ENCODE measurements around the gene LRRC23.
A peak's percentile ranks its signal among the peaks of the same experiment; 100 is the strongest.

LRRC23 gene

DNA sequence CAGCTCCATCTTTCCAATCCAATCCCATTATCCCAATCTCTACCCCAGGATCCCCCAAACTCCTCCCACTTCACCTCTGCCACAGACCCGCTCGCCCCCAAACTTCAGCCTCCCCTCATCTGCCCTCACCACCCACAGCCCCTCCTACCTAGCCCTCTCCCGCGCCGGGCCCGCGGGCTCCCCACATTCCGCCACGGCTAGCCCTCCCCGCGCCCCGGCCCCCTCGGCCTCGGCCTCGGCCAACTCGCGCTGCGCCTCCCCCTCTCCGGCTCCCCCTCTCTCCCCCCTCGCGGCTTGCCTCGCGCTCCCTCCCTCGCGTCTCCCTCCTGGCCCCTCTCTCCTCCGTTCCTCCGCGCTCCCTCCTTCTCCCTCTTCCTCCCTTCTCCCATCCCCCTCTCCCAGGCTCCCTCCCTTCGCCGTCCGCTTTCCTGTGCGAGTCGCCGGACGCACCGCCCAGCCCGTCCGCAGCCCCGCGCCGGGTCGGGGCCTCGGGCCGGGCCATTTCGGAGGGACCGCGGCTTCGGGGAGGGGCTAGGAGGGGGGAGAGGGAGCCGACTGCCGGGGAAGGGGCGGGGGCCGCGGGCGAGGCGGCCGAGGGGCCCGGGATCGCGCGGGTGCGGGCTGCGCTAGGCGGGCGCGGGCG, 22.9 kb downstream of the LRRC23 start, which contains the start of gene ATN1:
Gene ATN1, plus strand, starts transcription at position 581 of the 643 bp plus-strand sequence. CDS start 6,043 bp downstream, outside the sequence.
- no peak for DNase-seq

DNA sequence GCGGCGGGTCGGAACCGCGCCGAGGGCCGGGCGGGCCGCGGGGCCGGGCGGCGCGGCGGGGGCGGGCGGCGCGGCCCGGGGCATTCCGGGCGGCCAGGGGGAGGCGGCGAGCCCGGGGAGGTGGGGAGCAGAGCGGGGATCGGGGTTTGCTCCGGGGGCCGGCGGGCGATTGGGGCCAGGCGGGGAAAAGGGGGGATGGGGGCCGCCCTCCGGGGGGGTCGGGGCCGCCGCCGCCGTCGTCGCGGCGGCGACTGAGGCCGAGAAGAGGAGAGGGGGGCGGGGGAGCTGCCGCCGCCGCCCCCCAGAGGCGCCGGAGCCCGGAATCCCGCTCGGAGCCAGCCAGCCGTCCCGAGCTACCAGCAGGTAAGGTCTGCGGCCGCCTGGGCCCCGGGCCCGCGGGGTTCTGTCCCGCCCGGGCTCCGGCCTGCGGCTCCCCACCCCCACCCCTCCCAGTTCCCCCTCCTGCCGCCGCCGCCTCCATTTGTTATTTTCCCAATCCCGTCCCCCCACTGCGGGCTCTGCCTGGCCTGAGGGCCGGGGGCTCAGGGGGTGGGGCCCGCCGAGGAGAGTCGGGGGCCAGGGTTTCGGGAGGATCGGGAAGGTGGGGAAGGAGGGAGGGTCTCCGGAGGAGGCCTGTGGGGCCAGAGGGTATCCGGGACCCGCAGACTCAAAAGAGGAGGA, 23.5 kb downstream of the LRRC23 start:
- DNase-seq = no peak

DNA sequence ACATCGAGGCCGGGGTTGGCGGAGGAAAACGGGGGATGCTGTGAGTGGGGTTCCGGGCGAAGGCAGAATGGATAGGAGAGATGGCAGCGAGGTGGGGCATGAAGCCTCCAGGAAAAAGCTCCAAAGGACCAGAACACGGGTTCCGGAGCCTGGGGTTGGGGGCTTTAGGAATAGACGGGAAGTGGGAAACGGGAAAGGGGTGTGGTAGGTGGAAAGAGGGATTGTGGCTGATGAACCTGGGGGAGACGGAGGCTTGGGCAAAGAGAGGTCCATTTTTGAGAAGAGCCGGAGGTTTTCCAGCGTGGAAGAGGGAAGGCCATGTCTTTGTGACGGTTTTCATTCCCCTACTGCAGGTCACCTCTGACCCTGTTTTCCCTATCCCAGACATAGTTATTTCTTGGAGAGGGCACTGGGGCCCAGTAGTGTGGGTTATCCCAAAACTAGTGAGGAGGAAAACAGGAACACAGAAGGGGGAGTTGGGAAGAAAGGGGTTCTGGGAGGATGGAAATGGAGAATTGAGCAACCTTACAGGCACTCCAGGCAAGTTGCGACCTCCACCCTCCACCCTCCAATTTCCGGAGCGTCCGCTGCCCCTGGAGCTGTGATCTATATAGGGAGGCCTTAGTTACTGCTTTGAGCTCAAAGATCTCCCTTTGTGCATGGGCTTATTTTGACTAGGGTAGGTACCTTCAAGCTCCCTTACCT, 24.2 kb downstream of the LRRC23 start:
- DNase-seq = no peak

DNA sequence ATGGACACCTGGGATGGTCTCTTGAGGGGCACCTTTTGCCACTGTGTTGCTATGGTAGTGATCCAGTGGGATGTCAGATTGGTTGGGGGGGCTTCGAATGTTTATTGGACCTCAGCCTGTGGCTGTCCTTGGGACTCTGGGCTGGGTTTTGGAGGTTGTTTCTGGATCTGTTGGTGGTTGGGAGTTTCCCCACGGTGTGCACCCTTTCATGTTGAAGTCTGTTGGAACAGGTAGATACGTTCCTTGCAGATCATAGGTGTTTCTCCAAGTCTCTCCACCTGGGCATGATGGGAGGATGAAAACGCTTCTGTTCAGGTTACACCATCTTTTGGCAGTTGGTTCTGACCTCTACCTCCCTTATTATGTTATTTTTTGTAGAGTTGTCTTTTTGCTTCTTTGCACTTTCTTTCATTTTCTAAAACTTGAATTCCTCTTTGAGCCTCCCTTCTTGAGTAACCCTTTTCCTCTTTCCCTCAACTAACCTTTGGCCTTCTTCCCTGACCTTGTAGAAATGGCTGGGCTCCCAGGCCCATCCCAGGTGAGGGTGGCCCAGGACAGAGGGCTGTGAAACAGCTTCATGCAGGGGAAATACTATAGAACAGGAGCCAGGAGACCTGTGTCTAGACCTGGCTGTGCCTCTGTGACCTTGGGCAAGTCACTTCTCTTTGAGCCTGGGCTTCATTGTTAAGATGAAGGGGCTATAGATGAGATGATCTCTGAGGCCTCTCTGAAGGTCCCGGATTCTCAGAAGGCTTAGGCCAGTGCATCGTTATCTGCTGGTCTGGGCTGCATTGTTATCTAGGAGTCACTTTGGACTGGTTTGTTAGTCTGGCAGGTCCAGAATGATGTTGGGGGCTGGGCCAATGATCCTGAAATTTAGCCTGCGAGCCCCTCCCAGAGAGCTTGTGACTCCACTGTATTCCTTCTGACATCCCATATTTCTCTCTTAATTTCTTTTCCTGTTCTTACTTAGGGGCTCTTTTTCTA, 25.1 kb downstream of the LRRC23 start:
- DNase-seq = no peak

DNA sequence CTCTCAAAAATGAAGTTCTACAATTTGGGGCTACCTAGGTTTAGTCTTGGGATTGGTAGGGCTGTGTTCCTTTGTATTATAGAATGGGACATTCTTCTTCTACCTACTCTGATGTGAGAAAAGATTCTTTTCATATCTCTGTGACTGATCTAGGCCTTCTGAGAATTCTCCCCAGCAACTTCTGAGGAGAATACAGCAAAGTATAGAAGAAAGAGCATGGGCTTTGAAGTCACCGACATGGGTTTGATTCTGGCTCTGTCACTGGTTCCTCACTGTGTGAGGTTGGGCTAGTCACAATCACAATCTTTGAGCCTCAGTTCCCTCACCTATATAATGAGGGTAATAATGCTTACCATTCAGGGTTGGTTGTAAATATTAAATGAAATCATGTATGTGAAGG, 28.1 kb downstream of the LRRC23 start:
- DNase-seq = no peak

DNA sequence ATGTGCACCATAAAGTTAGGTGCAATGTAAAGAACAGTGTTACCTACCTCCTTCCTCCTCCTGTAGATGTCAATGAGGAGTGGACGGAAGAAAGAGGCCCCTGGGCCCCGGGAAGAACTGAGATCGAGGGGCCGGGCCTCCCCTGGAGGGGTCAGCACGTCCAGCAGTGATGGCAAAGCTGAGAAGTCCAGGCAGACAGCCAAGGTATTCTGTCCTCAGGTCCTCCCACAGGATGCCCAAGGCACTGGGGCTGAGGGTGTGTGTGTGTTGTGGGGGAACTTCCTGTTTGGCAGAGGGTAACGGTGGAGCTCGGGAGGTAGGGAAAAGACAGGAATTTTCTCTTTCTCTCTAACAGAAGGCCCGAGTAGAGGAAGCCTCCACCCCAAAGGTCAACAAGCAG, 29.5 kb downstream of the LRRC23 start:
- DNase-seq = no peak

DNA sequence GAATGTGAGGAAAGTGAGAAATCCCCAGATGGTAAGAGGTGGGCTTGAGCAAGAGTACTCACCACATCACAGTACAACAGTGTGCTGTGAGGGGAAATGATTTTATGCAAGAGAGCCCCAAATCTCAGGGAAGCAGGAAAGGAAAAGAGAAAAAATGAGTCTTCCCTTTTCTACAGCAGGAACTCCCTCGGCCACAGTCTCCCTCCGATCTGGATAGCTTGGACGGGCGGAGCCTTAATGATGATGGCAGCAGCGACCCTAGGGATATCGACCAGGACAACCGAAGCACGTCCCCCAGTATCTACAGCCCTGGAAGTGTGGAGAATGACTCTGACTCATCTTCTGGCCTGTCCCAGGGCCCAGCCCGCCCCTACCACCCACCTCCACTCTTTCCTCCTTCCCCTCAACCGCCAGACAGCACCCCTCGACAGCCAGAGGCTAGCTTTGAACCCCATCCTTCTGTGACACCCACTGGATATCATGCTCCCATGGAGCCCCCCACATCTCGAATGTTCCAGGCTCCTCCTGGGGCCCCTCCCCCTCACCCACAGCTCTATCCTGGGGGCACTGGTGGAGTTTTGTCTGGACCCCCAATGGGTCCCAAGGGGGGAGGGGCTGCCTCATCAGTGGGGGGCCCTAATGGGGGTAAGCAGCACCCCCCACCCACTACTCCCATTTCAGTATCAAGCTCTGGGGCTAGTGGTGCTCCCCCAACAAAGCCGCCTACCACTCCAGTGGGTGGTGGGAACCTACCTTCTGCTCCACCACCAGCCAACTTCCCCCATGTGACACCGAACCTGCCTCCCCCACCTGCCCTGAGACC, 31.0 kb downstream of the LRRC23 start:
- no peak for DNase-seq

DNA sequence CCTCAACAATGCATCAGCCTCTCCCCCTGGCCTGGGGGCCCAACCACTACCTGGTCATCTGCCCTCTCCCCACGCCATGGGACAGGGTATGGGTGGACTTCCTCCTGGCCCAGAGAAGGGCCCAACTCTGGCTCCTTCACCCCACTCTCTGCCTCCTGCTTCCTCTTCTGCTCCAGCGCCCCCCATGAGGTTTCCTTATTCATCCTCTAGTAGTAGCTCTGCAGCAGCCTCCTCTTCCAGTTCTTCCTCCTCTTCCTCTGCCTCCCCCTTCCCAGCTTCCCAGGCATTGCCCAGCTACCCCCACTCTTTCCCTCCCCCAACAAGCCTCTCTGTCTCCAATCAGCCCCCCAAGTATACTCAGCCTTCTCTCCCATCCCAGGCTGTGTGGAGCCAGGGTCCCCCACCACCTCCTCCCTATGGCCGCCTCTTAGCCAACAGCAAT, 31.6 kb downstream of the LRRC23 start:
- DNase-seq = no peak

DNA sequence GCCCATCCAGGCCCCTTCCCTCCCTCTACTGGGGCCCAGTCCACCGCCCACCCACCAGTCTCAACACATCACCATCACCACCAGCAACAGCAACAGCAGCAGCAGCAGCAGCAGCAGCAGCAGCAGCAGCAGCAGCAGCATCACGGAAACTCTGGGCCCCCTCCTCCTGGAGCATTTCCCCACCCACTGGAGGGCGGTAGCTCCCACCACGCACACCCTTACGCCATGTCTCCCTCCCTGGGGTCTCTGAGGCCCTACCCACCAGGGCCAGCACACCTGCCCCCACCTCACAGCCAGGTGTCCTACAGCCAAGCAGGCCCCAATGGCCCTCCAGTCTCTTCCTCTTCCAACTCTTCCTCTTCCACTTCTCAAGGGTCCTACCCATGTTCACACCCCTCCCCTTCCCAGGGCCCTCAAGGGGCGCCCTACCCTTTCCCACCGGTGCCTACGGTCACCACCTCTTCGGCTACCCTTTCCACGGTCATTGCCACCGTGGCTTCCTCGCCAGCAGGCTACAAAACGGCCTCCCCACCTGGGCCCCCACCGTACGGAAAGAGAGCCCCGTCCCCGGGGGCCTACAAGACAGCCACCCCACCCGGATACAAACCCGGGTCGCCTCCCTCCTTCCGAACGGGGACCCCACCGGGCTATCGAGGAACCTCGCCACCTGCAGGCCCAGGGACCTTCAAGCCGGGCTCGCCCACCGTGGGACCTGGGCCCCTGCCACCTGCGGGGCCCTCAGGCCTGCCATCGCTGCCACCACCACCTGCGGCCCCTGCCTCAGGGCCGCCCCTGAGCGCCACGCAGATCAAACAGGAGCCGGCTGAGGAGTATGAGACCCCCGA, 32.2 kb downstream of the LRRC23 start:
- no peak for DNase-seq

DNA sequence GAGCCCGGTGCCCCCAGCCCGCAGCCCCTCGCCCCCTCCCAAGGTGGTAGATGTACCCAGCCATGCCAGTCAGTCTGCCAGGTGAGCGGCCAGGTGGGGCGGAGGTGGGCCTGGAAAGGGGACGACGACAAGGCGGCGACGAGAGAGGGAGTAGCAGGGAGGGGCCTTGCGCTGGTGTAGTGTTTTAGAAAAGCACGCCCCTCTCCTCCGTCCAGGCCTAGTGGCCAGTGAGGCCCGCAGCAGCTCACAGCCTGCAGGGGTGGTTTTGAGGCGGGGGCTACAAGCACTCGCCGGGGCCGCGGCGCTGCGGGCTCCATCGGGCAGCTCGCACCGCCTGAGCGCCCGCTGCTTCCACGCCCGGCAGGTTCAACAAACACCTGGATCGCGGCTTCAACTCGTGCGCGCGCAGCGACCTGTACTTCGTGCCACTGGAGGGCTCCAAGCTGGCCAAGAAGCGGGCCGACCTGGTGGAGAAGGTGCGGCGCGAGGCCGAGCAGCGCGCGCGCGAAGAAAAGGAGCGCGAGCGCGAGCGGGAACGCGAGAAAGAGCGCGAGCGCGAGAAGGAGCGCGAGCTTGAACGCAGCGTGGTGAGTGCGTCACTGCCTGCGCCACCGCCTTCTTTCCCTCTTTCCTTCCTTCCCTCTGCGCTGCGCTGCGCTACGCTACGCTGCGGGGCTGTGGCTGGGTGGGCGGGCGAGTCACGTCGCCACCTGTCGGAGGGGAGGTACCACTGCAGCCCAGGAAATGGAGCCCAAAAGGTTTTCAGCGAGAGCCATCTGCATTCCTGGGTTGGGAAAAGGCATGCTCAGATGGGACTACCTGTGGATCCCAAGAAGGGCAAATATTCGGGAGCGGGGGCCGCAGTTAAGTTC, 33.1 kb downstream of the LRRC23 start:
- peak; percentile 77 for DNase-seq

DNA sequence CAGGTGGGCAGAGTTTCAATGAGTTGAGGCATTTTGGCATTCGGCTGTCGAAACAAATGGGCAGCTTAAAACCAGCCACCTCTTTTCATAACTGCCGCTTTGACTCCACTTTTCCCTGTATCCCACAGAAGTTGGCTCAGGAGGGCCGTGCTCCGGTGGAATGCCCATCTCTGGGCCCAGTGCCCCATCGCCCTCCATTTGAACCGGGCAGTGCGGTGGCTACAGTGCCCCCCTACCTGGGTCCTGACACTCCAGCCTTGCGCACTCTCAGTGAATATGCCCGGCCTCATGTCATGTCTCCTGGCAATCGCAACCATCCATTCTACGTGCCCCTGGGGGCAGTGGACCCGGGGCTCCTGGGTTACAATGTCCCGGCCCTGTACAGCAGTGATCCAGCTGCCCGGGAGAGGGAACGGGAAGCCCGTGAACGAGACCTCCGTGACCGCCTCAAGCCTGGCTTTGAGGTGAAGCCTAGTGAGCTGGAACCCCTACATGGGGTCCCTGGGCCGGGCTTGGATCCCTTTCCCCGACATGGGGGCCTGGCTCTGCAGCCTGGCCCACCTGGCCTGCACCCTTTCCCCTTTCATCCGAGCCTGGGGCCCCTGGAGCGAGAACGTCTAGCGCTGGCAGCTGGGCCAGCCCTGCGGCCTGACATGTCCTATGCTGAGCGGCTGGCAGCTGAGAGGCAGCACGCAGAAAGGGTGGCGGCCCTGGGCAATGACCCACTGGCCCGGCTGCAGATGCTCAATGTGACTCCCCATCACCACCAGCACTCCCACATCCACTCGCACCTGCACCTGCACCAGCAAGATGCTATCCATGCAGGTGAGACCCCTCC, 34.0 kb downstream of the LRRC23 start:
- no peak for DNase-seq

DNA sequence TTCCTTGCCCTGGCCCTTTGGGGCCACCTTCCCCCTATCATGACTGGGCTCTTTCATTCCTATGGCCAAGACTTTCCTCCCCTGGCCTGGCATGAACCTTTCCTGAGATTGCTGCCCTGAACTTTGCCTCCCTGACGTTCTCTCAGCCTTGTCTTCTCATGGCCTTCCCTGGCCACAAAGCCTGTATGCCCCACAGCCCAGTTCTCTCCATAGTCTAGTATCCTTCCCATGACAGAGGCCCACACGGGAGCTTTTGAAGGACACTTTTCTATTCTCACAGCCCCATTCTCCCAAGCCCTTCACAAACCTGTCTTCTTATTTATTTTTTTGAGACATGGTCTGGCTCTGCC, 34.5 kb downstream of the LRRC23 start:
- no peak for DNase-seq

DNA sequence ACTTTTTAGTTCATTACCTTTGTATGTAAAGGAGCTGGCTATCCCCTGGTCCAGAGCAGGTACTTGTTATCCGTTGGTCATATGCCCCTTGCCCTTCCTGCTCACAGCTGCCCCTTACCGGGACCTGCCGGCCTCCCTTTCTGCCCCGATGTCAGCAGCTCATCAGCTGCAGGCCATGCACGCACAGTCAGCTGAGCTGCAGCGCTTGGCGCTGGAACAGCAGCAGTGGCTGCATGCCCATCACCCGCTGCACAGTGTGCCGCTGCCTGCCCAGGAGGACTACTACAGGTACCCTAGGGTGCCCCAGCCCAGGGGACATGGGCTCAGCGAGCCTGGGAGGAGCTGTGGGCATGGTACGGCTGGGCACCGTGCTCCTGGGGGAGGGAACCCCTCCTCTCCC, 36.6 kb downstream of the LRRC23 start:
- DNase-seq = no peak

DNA sequence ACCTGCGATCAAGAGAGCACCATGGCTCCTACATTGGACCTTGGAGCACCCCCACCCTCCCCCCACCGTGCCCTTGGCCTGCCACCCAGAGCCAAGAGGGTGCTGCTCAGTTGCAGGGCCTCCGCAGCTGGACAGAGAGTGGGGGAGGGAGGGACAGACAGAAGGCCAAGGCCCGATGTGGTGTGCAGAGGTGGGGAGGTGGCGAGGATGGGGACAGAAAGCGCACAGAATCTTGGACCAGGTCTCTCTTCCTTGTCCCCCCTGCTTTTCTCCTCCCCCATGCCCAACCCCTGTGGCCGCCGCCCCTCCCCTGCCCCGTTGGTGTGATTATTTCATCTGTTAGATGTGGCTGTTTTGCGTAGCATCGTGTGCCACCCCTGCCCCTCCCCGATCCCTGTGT, 37.2 kb downstream of the LRRC23 start:
- no peak for DNase-seq

DNA sequence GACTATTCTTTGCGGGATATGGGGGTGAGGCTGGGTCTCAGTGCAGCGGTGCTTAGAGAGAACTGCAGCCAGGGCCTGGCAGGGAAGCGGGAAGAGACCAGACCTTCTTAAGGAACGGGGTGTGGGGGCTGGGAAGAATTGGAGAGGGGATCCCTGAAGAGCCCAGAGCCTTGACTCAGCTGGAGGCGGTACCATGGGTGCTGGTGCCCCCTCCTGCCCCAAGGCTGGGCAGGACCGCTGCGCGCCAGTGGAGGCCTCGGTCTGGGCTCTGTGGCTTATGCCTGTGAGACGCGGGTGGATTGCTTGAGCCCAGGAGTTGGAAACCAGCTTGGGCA, 37.7 kb downstream of the LRRC23 start:
- no peak for DNase-seq

DNA sequence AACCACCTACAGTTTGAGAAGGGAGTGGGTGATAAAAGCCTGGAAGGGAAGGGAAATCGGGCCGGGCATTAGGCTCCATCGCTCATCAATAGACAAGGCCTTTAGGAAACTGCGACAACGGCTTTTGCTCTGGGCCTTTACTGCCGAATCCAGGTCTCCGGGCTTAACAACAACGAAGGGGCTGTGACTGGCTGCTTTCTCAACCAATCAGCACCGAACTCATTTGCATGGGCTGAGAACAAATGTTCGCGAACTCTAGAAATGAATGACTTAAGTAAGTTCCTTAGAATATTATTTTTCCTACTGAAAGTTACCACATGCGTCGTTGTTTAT, 38.7 kb downstream of the LRRC23 start:
- DNase-seq = peak; percentile 78

DNA sequence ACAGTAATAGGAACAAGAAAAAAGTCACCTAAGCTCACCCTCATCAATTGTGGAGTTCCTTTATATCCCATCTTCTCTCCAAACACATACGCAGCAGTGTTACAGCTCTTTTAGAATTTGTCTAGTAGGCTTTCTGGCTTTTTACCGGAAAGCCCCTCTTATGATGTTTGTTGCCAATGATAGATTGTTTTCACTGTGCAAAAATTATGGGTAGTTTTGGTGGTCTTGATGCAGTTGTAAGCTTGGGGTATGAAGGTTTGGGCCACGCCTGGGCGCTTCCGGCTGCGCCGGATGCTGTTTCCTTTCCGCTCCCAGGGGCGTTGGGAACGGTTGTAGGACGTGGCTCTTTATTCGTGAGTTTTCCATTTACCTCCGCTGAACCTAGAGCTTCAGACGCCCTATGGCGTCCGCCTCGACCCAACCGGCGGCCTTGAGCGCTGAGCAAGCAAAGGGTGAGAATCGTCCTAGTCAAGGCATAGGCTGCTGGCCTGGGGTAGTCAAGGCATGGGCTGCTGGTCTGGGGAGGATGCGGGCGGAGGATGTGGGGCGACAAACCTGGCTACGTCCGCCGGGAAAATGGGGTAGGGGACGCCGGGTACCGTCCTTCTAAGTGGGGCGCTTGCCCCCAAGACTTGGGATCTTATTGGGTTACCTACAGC, 39.2 kb downstream of the LRRC23 start, which contains the start of the genes C12orf57 and RNU7-1:
Gene C12orf57, plus strand, starts transcription at position 301 of the 659 bp plus-strand sequence. Its CDS starts 100 bp downstream, at position 401.
Gene RNU7-1, plus strand, starts transcription at position 95 of the 659 bp plus-strand sequence.
- no peak for DNase-seq

DNA sequence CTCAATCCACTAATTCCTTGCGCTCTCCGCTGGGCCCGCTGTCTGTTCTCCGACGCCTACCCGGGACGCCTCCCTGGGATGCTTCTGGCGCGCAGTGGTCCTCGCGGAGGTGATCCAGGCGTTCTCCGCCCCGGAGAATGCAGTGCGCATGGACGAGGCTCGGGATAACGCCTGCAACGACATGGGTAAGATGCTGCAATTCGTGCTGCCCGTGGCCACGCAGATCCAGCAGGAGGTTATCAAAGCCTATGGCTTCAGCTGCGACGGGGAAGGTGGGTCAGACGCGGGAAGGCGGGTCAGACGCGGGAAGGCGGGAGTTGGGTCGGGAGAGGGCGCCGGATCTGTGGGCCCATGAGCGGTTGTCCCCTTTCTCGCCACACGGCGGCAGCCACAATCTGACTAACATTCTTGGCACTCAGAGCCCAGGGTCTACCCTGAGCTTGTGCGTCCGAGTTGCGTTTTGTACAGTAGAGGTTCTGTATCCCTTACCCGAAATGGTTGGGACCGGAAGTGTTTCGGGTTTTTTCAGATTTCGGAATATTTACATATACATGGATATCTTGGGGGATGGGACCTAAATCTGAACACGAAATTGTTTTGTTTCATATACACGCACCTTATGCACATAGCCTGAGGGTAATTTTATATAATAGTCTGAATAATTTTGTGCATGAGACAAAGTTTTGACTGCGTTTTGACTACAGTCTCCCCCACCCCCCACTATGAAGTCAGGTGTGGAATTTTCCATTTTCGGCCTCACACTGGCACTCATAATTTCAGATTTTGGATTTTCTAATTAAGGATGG, 40.0 kb downstream of the LRRC23 start:
- no peak for DNase-seq
